SK-N-SH treated with all-trans-retinoic acid at 6 μM for 48 hours (cell line): Measurements from ENCODE around the gene MED7.

Experiments used
- BACH2 ChIP-seq: fragments of 250-450 bp; sonication (Bioruptor Pico); IDR thresholded peaks from 2 replicates; pipeline ENCODE4 v1.9.0; 2021; ENCODE audit warnings: mild to moderate bottlenecking, borderline replicate concordance
- CSDC2 ChIP-seq: fragments of 250-450 bp; sonication (Bioruptor Pico); IDR thresholded peaks from 2 replicates; pipeline ENCODE4 v1.5.0; 2020; ENCODE audit warnings: mild to moderate bottlenecking, moderate library complexity
- GLIS3 ChIP-seq: fragments of 250-450 bp; sonication (Bioruptor Pico); IDR thresholded peaks from 2 replicates; pipeline ENCODE4 v1.5.0; 2020; ENCODE audit warnings: mild to moderate bottlenecking, moderate library complexity
- OSR1 ChIP-seq: fragments of 250-450 bp; sonication (Bioruptor Pico); IDR thresholded peaks from 2 replicates; pipeline ENCODE4 v1.8.0; 2022; ENCODE audit warnings: moderate library complexity, mild to moderate bottlenecking, inconsistent platforms
- TOX ChIP-seq: fragments of 250-450 bp; sonication (Bioruptor Pico); IDR thresholded peaks from 2 replicates; pipeline ENCODE4 v1.8.0; 2021; ENCODE audit warnings: mild to moderate bottlenecking, moderate library complexity, borderline replicate concordance
- ZFP3 ChIP-seq: fragments of 250-450 bp; sonication (Bioruptor Pico); IDR thresholded peaks from 2 replicates; pipeline ENCODE4 v1.5.0; 2020; ENCODE audit warnings: mild to moderate bottlenecking, moderate library complexity
- ZFP30 ChIP-seq: fragments of 450-650 bp; formaldehyde crosslinking; IDR thresholded peaks from 2 replicates; pipeline ENCODE4 v1.5.0; 2022; ENCODE audit warnings: mild to moderate bottlenecking, moderate library complexity
- ZNF70 ChIP-seq: fragments of 450-650 bp; formaldehyde crosslinking; IDR thresholded peaks from 2 replicates; pipeline ENCODE4 v1.5.0; 2020; ENCODE audit warnings: mild to moderate bottlenecking, moderate library complexity
- ZNF8 ChIP-seq: fragments of 450-650 bp; formaldehyde crosslinking; IDR thresholded peaks from 2 replicates; pipeline ENCODE4 v1.5.0; 2020; ENCODE audit warnings: mild to moderate bottlenecking, moderate library complexity
- TF ChIP-seq, protein P1 (sequence below): fragments of 250-450 bp; sonication (Bioruptor Pico); IDR thresholded peaks from 2 replicates; pipeline ENCODE4 v1.8.0; 2021; ENCODE audit warnings: low read depth, mild to moderate bottlenecking, moderate library complexity, borderline replicate concordance
- TF ChIP-seq, protein P2 (sequence below): fragments of 250-450 bp; sonication (Bioruptor Pico); IDR thresholded peaks from 2 replicates; pipeline ENCODE4 v1.8.0; 2020; ENCODE audit warnings: mild to moderate bottlenecking, moderate library complexity, borderline replicate concordance

DNA sequence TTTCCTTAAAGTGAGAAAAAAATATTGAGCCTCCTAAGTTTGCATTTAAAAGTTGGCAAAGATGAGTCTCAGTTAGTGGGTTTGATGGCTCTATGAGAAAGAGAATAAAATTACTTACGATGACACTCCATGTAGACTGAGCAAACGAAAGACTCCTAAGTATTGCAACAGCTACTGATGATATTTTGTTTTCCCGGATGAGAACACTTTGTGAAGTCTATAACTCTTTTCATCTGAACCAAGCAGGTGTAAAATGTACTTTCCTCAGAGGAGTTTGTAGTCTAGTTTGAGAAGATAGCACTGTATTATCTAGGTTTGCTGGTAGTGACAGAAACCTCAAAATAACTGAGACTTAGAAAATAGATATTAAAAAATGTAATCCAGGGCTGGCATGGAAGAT is 36.3 kb upstream of the MED7 start:
- TF ChIP-seq ZFP3 (CRISPR knock-in tag) (no peak), ZNF8 (CRISPR knock-in tag) (no peak), OSR1 (CRISPR knock-in tag) (no peak), GLIS3 (CRISPR knock-in tag) (no peak), ZNF70 (no peak), TOX (no peak), ZFP30 (no peak), CSDC2 (CRISPR knock-in tag) (no peak), BACH2 (no peak)
- TF ChIP-seq, protein P1, sequence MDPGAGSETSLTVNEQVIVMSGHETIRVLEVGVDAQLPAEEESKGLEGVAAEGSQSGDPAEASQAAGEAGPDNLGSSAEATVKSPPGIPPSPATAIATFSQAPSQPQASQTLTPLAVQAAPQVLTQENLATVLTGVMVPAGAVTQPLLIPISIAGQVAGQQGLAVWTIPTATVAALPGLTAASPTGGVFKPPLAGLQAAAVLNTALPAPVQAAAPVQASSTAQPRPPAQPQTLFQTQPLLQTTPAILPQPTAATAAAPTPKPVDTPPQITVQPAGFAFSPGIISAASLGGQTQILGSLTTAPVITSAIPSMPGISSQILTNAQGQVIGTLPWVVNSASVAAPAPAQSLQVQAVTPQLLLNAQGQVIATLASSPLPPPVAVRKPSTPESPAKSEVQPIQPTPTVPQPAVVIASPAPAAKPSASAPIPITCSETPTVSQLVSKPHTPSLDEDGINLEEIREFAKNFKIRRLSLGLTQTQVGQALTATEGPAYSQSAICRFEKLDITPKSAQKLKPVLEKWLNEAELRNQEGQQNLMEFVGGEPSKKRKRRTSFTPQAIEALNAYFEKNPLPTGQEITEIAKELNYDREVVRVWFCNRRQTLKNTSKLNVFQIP (CRISPR knock-in tag) = no peak
- TF ChIP-seq, protein P2, sequence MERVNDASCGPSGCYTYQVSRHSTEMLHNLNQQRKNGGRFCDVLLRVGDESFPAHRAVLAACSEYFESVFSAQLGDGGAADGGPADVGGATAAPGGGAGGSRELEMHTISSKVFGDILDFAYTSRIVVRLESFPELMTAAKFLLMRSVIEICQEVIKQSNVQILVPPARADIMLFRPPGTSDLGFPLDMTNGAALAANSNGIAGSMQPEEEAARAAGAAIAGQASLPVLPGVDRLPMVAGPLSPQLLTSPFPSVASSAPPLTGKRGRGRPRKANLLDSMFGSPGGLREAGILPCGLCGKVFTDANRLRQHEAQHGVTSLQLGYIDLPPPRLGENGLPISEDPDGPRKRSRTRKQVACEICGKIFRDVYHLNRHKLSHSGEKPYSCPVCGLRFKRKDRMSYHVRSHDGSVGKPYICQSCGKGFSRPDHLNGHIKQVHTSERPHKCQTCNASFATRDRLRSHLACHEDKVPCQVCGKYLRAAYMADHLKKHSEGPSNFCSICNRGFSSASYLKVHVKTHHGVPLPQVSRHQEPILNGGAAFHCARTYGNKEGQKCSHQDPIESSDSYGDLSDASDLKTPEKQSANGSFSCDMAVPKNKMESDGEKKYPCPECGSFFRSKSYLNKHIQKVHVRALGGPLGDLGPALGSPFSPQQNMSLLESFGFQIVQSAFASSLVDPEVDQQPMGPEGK = no peak
